ENCODE data around the gene LRP1-AS.

LRP1-AS gene

DNA sequence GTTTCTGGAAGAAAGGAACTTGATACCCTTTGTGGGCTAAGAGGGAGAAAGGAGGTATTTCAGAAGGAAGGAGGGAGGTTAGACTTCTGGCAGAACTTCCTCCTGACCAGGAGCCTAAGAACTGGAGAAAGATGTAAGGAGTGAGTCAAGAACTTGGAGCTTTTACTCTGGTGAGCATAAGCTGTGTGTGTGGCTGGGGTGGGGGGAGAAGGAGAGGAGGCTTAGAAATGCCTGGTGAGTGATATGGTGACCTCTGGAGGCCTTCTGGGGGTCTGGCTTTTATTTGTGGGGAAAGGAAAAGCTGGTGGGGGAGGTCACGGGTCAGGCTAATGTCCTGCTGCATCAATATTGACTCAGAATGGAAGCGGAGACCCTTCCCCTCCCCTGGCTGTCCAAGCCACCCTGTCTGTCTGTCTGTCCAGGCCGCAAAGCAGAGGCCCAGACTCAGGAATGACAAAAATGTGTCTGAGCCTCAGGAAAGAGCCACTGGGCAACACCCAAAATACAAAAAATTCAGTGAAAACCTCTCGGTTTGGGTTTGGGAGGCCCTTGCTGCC lies 14.3 kb downstream of the LRP1-AS start:
- Histone ChIP-seq H3K18ac (ENCODE audit: low read length) (no peak overlapping the region), H3K9ac (ENCODE audit: low read depth, low read length, poor library complexity) (no peak overlapping the region), H2BK5ac (ENCODE audit: low read length) (no peak overlapping the region), H3K9me3 (replicated peaks in 1 of 2; ENCODE audit: control insufficient read depth in 2 of 2, insufficient read depth in 1 of 2, low read depth in 1 of 2, low read length in 2 of 2) (no peaks in the 10 kb centered on the region), H2AFZ (ENCODE audit: low read length) (no peak overlapping the region), H3K23ac (ENCODE audit: low read depth, low read length, poor library complexity) (no peak overlapping the region), H3K27ac (replicated peaks; ENCODE audit: low read length) (no peak overlapping the region), H3K79me1 (ENCODE audit: low read depth, low read length) (peaks cover 6% of the 10 kb centered on the region), H4K8ac (ENCODE audit: low read depth, low read length) (no peak overlapping the region), H3K4ac (ENCODE audit: low read length) (no peak overlapping the region), H2AK5ac (ENCODE audit: low read depth, low read length) (no peak overlapping the region), H2BK15ac (ENCODE audit: low read length) (no peak overlapping the region), H3K27me3 (ENCODE audit: control insufficient read depth in 3 of 3, insufficient read depth in 3 of 3, low read depth in 1 of 3, low read length in 3 of 3) (no peaks in the 10 kb centered on the region), H3K14ac (ENCODE audit: low read length) (no peak overlapping the region), H3K4me3 (ENCODE audit: low read length in 2 of 2) (no peak overlapping the region), H4K91ac (ENCODE audit: low read depth, low read length, poor library complexity) (no peak overlapping the region), H3K4me1 (ENCODE audit: control insufficient read depth in 2 of 2, insufficient read depth in 1 of 2, low read depth in 1 of 2, low read length in 2 of 2) (peaks cover 40 to 62% of the 10 kb centered on the region in 2 donors), H3K36me3 (replicated peaks in 1 of 2; ENCODE audit: control insufficient read depth in 2 of 2, insufficient read depth in 2 of 2, low read length in 2 of 2) (peaks cover 0 to 11% of the 10 kb centered on the region in 2 donors), H2BK12ac (ENCODE audit: low read length) (no peak overlapping the region), H3K4me2 (ENCODE audit: insufficient read depth, low read length, poor library complexity, severe bottlenecking) (no peak overlapping the region), H2BK120ac (ENCODE audit: low read depth, low read length) (no peak overlapping the region)
- DNase-seq (ENCODE audit: low spot score), result no peak
- no CpG with 5 or more reads among the region's 4 CpGs for WGBS, 2 donors (ENCODE audit: extremely low coverage in 2 of 2, insufficient read length in 2 of 2, insufficient replicate concordance in 1 of 2)

DNA sequence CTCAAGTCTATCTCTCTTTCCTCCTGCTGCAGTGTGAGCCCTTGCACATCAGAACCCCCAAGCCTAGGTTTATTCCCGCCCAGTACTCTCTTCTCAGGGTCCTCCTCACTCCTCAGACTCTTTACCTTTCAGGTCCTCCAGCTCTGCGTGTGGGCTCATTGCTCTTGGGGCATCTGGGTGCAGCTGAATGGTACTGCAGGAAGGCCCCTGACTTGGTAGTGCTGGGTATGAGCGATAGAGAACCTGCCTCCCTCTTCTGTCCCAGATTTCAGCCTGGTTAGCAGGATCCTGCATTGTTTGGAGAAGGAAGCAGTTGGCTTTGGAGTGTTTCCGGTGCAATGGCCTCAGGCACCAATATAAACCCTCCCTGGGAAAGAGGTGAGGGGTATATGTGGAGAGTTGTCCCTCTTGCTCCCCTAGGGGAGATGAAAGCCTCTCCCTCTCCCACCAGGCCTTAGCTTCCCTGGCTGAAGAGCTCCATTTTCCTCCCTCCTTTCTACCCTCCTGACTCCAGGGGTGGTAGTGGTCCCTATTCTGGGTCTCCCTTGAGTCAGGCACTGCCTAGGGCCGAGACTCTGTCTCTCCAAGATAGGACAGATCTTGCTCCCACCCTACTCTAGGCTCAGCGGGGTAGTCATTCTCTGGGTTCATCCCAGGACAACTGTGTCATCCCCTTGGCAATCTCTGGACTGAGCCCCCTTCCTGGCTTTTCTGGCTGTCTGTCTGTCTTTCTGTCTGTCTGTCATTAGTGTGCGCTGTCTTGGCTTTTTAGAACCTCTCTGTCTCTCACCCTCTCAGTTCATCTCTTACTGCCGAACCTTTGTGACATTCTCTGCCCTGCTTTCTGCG lies 15.3 kb downstream of the LRP1-AS start:
- Histone ChIP-seq H3K14ac (ENCODE audit: low read length) (no peak overlapping the region), H4K8ac (ENCODE audit: low read depth, low read length) (no peak overlapping the region), H2BK15ac (ENCODE audit: low read length) (no peak overlapping the region), H2BK5ac (ENCODE audit: low read length) (no peak overlapping the region), H3K4me3 (ENCODE audit: low read length in 2 of 2) (no peak overlapping the region), H3K27me3 (ENCODE audit: control insufficient read depth in 3 of 3, insufficient read depth in 3 of 3, low read depth in 1 of 3, low read length in 3 of 3) (no peaks in the 10 kb centered on the region), H3K4me2 (ENCODE audit: insufficient read depth, low read length, poor library complexity, severe bottlenecking) (no peak overlapping the region), H3K4ac (ENCODE audit: low read length) (no peak overlapping the region), H3K36me3 (replicated peaks in 1 of 2; ENCODE audit: control insufficient read depth in 2 of 2, insufficient read depth in 2 of 2, low read length in 2 of 2) (peaks cover 0 to 9% of the 10 kb centered on the region in 2 donors), H4K91ac (ENCODE audit: low read depth, low read length, poor library complexity) (no peak overlapping the region), H3K23ac (ENCODE audit: low read depth, low read length, poor library complexity) (no peak overlapping the region), H3K9ac (ENCODE audit: low read depth, low read length, poor library complexity) (no peak overlapping the region), H2AFZ (ENCODE audit: low read length) (no peak overlapping the region), H3K18ac (ENCODE audit: low read length) (no peak overlapping the region), H3K9me3 (replicated peaks in 1 of 2; ENCODE audit: control insufficient read depth in 2 of 2, insufficient read depth in 1 of 2, low read depth in 1 of 2, low read length in 2 of 2) (no peaks in the 10 kb centered on the region), H2BK12ac (ENCODE audit: low read length) (no peak overlapping the region), H3K4me1 (ENCODE audit: control insufficient read depth in 2 of 2, insufficient read depth in 1 of 2, low read depth in 1 of 2, low read length in 2 of 2) (peaks cover 40 to 64% of the 10 kb centered on the region in 2 donors), H2BK120ac (ENCODE audit: low read depth, low read length) (no peak overlapping the region), H3K27ac (replicated peaks; ENCODE audit: low read length) (no peak overlapping the region), H2AK5ac (ENCODE audit: low read depth, low read length) (no peak overlapping the region), H3K79me1 (ENCODE audit: low read depth, low read length) (peaks cover 6% of the 10 kb centered on the region)
- WGBS, 2 donors (ENCODE audit: extremely low coverage in 2 of 2, insufficient read length in 2 of 2, insufficient replicate concordance in 1 of 2), result no CpG with 5 or more reads among the region's 9 CpGs
- no peak for DNase-seq (ENCODE audit: low spot score)

GRCh38 chr12:57130941-57131340 lies 16.5 kb downstream of the LRP1-AS start:
- Histone ChIP-seq H2BK120ac (ENCODE audit: low read depth, low read length) (no peak overlapping the region), H3K4me3 (ENCODE audit: low read length in 2 of 2) (no peak overlapping the region), H2BK15ac (ENCODE audit: low read length) (no peak overlapping the region), H3K23ac (ENCODE audit: low read depth, low read length, poor library complexity) (no peak overlapping the region), H3K4me2 (ENCODE audit: insufficient read depth, low read length, poor library complexity, severe bottlenecking) (no peak overlapping the region), H3K27me3 (ENCODE audit: control insufficient read depth in 3 of 3, insufficient read depth in 3 of 3, low read depth in 1 of 3, low read length in 3 of 3) (no peaks in the 10 kb centered on the region), H3K9me3 (replicated peaks in 1 of 2; ENCODE audit: control insufficient read depth in 2 of 2, insufficient read depth in 1 of 2, low read depth in 1 of 2, low read length in 2 of 2) (no peaks in the 10 kb centered on the region), H2AK5ac (ENCODE audit: low read depth, low read length) (no peak overlapping the region), H2BK12ac (ENCODE audit: low read length) (no peak overlapping the region), H2BK5ac (ENCODE audit: low read length) (no peak overlapping the region), H3K18ac (ENCODE audit: low read length) (no peak overlapping the region), H2AFZ (ENCODE audit: low read length) (no peak overlapping the region), H3K79me1 (ENCODE audit: low read depth, low read length) (peaks cover 2% of the 10 kb centered on the region), H3K14ac (ENCODE audit: low read length) (no peak overlapping the region), H3K9ac (ENCODE audit: low read depth, low read length, poor library complexity) (no peak overlapping the region), H4K8ac (ENCODE audit: low read depth, low read length) (no peak overlapping the region), H4K91ac (ENCODE audit: low read depth, low read length, poor library complexity) (no peak overlapping the region), H3K27ac (replicated peaks; ENCODE audit: low read length) (no peak overlapping the region), H3K4me1 (ENCODE audit: control insufficient read depth in 2 of 2, insufficient read depth in 1 of 2, low read depth in 1 of 2, low read length in 2 of 2) (peaks cover 45 to 63% of the 10 kb centered on the region in 2 donors), H3K4ac (ENCODE audit: low read length) (no peak overlapping the region), H3K36me3 (replicated peaks in 1 of 2; ENCODE audit: control insufficient read depth in 2 of 2, insufficient read depth in 2 of 2, low read length in 2 of 2) (peaks cover 0 to 9% of the 10 kb centered on the region in 2 donors)
- no CpG with 5 or more reads among the region's 2 CpGs for WGBS, 2 donors (ENCODE audit: extremely low coverage in 2 of 2, insufficient read length in 2 of 2, insufficient replicate concordance in 1 of 2)
- no peak for DNase-seq (ENCODE audit: low spot score)

GRCh38 chr12:57129889-57130288 lies 17.5 kb downstream of the LRP1-AS start:
- Histone ChIP-seq H2BK15ac (ENCODE audit: low read length) (no peak overlapping the region), H3K9me3 (replicated peaks in 1 of 2; ENCODE audit: control insufficient read depth in 2 of 2, insufficient read depth in 1 of 2, low read depth in 1 of 2, low read length in 2 of 2) (no peaks in the 10 kb centered on the region), H3K79me1 (ENCODE audit: low read depth, low read length) (peaks cover 2% of the 10 kb centered on the region), H3K36me3 (replicated peaks in 1 of 2; ENCODE audit: control insufficient read depth in 2 of 2, insufficient read depth in 2 of 2, low read length in 2 of 2) (peaks cover 0 to 9% of the 10 kb centered on the region in 2 donors), H3K14ac (ENCODE audit: low read length) (no peak overlapping the region), H3K27ac (replicated peaks; ENCODE audit: low read length) (no peak overlapping the region), H2AFZ (ENCODE audit: low read length) (no peak overlapping the region), H3K4me1 (ENCODE audit: control insufficient read depth in 2 of 2, insufficient read depth in 1 of 2, low read depth in 1 of 2, low read length in 2 of 2) (peaks cover 36 to 54% of the 10 kb centered on the region in 2 donors), H3K23ac (ENCODE audit: low read depth, low read length, poor library complexity) (no peak overlapping the region), H3K4me2 (ENCODE audit: insufficient read depth, low read length, poor library complexity, severe bottlenecking) (peak overlapping the region; percentile 86), H2AK5ac (ENCODE audit: low read depth, low read length) (no peak overlapping the region), H2BK120ac (ENCODE audit: low read depth, low read length) (no peak overlapping the region), H4K8ac (ENCODE audit: low read depth, low read length) (no peak overlapping the region), H3K27me3 (ENCODE audit: control insufficient read depth in 3 of 3, insufficient read depth in 3 of 3, low read depth in 1 of 3, low read length in 3 of 3) (no peaks in the 10 kb centered on the region), H3K9ac (ENCODE audit: low read depth, low read length, poor library complexity) (peak overlapping the region; percentile 47), H3K4ac (ENCODE audit: low read length) (no peak overlapping the region), H3K4me3 (ENCODE audit: low read length in 2 of 2) (peak overlapping the region; percentile 82 to 92), H3K18ac (ENCODE audit: low read length) (no peak overlapping the region), H4K91ac (ENCODE audit: low read depth, low read length, poor library complexity) (no peak overlapping the region), H2BK5ac (ENCODE audit: low read length) (no peak overlapping the region), H2BK12ac (ENCODE audit: low read length) (no peak overlapping the region)
- DNase-seq (ENCODE audit: low spot score), result no peak

All from neuronal stem cell (in vitro differentiated cells).